ENCODE data around the gene TMEM165. TPM values are rescaled to one million over a fixed set of nuclear protein-coding genes. Genes with fewer than 3 reads are reported as not detected.

Gene TMEM165
- total RNA-seq, 1 donor from 2014 or later = 98.7 TPM

DNA sequence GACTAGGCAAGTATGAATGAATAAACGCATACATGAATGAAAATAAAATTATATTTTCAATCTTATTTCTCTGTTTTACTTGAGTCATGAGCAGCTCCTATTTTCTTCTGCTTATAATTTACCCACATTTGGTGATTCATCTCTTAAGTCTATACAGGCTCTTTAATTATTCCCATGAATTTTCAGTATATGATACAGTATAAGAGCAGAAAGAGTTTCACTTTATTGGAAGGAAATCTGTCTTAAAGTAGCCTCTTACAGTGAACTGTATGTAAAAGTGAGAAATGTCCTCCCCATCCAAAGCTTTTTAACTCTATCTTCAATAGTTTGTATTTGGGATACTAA, 50.8 kb downstream of the TMEM165 start:
- TF ChIP-seq, protein P1, sequence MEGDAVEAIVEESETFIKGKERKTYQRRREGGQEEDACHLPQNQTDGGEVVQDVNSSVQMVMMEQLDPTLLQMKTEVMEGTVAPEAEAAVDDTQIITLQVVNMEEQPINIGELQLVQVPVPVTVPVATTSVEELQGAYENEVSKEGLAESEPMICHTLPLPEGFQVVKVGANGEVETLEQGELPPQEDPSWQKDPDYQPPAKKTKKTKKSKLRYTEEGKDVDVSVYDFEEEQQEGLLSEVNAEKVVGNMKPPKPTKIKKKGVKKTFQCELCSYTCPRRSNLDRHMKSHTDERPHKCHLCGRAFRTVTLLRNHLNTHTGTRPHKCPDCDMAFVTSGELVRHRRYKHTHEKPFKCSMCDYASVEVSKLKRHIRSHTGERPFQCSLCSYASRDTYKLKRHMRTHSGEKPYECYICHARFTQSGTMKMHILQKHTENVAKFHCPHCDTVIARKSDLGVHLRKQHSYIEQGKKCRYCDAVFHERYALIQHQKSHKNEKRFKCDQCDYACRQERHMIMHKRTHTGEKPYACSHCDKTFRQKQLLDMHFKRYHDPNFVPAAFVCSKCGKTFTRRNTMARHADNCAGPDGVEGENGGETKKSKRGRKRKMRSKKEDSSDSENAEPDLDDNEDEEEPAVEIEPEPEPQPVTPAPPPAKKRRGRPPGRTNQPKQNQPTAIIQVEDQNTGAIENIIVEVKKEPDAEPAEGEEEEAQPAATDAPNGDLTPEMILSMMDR (IDR thresholded peaks at IDR 0.05; ENCODE audit: unreplicated experiment) = no peak

DNA sequence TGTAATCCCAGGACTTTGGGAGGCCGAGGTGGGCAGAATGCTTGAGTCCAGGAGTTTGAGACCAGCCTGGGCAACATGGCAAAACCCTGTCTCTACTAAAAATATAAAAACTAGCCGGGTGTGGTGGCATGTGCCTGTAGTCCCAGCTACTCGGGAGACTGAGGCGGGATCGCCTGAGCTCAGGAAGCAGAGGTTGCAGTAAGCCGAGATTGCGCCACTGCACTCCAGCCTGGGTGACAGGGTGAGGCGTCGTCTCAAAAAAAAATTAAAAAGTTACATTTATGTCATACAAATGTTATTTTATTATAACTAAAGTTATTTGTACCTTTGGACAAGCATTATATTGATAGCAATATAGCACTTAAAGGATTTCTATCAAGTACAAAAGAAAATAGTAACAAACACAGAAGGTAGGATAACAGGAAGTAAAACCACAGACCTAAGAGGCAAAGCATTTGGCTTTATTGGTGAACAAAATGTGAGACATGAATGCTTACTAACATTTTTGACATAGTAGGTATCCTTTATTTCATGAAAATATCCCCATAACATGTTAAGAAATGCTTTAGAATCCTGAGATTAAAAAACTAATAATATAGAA, 51.5 kb downstream of the TMEM165 start:
- Mint-ChIP-seq H3K9me3 (no peaks in the 10 kb centered on the region), H3K36me3 (peaks cover 20% of the 10 kb centered on the region), H3K27me3 (ENCODE audit: low read depth) (no peaks in the 10 kb centered on the region), H3K4me3 (no peak overlapping the region), H3K4me1 (peaks cover 10% of the 10 kb centered on the region), H3K27ac (no peak overlapping the region)
- TF ChIP-seq, protein P1 (IDR thresholded peaks at IDR 0.05; ENCODE audit: unreplicated experiment) = no peak
- DNase-seq (ENCODE audit: low spot score in 2 of 2, unreplicated experiment in 2 of 2) = no peak

More for the DNA sequence above, 50.8 kb downstream of the TMEM165 start:
- peaks cover 10% of the 10 kb centered on the region for H3K4me1 Mint-ChIP-seq
- DNase-seq (ENCODE audit: low spot score in 2 of 2, unreplicated experiment in 2 of 2) = no peak
- H3K27me3 Mint-ChIP-seq (ENCODE audit: low read depth) = no peaks in the 10 kb centered on the region
- H3K27ac Mint-ChIP-seq = no peak overlapping the region
- H3K4me3 Mint-ChIP-seq = no peak overlapping the region
- no peaks in the 10 kb centered on the region for H3K9me3 Mint-ChIP-seq
- peaks cover 17% of the 10 kb centered on the region for H3K36me3 Mint-ChIP-seq

DNA sequence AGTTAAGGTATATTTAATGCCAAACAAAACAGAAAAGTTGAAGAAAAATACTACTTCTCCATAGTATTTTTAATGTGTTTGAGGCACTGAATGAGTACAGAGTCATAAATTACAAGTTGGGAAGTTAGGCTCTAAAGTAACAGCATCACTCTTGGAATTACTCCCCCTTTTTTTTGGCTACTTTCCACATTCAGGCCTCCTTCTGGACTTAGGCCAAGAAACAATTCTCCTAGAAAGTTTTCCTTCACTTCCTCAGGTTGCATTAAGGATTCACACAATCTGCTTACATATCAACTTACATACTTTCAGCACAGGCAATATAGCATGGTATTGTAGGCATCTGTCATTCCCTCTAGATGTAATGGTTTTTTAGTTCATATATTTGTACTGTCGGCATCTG, 52.1 kb downstream of the TMEM165 start:
- no peaks in the 10 kb centered on the region for H3K9me3 Mint-ChIP-seq
- TF ChIP-seq, protein P1 (IDR thresholded peaks at IDR 0.05; ENCODE audit: unreplicated experiment) = no peak
- peaks cover 24% of the 10 kb centered on the region for H3K36me3 Mint-ChIP-seq
- H3K4me3 Mint-ChIP-seq = no peak overlapping the region
- H3K27me3 Mint-ChIP-seq (ENCODE audit: low read depth) = no peaks in the 10 kb centered on the region
- H3K4me1 Mint-ChIP-seq = peaks cover 10% of the 10 kb centered on the region
- DNase-seq (ENCODE audit: low spot score in 2 of 2, unreplicated experiment in 2 of 2) = no peak
- peak overlapping the region; percentile 13 for H3K27ac Mint-ChIP-seq

DNA sequence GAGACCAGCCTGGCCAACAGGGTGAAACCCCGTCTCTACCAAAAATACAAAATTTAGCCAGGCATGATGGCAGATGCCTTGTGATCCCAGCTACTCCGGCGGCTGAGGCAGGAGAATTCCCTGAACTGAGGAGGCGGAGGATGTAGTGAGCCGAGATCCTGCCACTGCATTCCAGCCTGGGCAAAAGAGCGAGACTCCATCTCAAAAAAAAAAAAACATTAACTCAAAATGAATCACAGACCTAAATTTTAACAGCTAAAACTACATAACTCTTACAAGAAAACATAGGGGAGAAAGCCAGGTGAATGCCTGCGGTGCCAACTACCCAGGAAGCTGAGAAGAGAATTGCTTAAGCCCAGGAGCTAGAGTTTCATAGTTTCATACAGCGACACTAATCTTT, 54.8 kb downstream of the TMEM165 start:
- TF ChIP-seq, protein P1 (IDR thresholded peaks at IDR 0.05; ENCODE audit: unreplicated experiment) = no peak
- Mint-ChIP-seq H3K9me3 (no peaks in the 10 kb centered on the region), H3K4me1 (peaks cover 10% of the 10 kb centered on the region), H3K36me3 (peaks cover 28% of the 10 kb centered on the region), H3K27ac (no peak overlapping the region), H3K4me3 (no peak overlapping the region), H3K27me3 (ENCODE audit: low read depth) (no peaks in the 10 kb centered on the region)
- no peak for DNase-seq (ENCODE audit: low spot score in 2 of 2, unreplicated experiment in 2 of 2)

DNA sequence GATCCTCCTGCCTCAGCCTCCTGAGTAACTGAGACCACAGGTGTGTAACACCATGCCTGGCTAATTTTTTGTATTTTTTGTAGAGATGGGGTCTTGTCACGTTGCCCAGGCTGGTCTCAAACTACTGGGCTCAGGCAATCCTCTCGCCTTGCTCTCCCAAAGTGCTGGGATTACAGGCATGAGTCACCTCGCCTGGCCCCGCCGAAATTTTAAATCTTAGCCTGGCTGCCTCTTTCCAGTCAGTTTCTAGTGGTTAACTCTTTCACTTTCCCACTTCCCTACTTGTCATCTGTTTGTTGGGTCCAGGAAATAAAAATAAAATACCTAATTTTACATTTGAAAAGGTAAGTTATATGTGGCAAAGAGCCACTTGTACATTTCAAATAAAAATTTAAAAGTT, 62.4 kb downstream of the TMEM165 start:
- Mint-ChIP-seq H3K27ac (no peak overlapping the region), H3K9me3 (no peaks in the 10 kb centered on the region), H3K36me3 (peaks cover 15% of the 10 kb centered on the region)

More for the DNA sequence above, 62.4 kb downstream of the TMEM165 start:
- Mint-ChIP-seq H3K4me1 (no peaks in the 10 kb centered on the region), H3K27me3 (ENCODE audit: low read depth) (no peaks in the 10 kb centered on the region), H3K4me3 (no peak overlapping the region)
- DNase-seq (ENCODE audit: low spot score in 2 of 2, unreplicated experiment in 2 of 2) = no peak
- TF ChIP-seq, protein P1 (IDR thresholded peaks at IDR 0.05; ENCODE audit: unreplicated experiment) = no peak
